Measurements from ENCODE around the gene TMEM253. TPM values are rescaled to one million over a fixed set of nuclear protein-coding genes. Genes with fewer than 3 reads are reported as not detected.

TMEM253 gene
- not detected for polyA plus RNA-seq

DNA sequence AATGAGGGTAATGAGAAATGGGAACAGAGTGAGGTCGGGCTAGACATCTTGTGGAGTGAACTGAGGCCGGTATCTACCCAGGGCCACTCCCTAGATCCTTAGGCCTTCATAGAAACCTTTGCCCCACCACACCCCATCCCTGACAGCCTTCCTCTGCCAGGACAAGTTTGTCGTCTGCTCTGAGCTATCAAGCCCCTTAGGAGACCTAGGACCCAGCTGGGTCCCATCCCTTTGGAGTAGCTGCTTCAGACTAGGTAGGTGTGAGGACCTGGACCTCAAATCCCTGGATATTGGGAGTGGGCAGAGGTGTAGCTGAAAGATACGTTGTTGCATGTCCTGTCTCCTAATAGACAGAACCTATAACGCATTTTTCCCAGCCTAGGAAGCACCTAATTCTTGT, at the start of gene TMEM253:
Gene TMEM253 (plus strand): TSS at position 136 of the 400 bp plus-strand sequence. CDS start 278 bp downstream, outside the sequence.
- Mint-ChIP-seq H3K4me3 (peak within 1 kb of the TSS; percentile 8 to 89 (median 84)), H3K9me3 (no peaks in the 10 kb centered on the region), H3K27ac (peak within 1 kb of the TSS in 1 of 6 donors; percentile 49), H3K27me3 (ENCODE audit: low read depth in 3 of 3) (peaks cover 3 to 9% (median 5%) of the 10 kb centered on the region in 3 donors), H3K4me1 (peaks cover 32 to 34% of the 10 kb centered on the region in 2 donors), H3K36me3 (no peaks in the 10 kb centered on the region)
- DNase-seq = no peak

DNA sequence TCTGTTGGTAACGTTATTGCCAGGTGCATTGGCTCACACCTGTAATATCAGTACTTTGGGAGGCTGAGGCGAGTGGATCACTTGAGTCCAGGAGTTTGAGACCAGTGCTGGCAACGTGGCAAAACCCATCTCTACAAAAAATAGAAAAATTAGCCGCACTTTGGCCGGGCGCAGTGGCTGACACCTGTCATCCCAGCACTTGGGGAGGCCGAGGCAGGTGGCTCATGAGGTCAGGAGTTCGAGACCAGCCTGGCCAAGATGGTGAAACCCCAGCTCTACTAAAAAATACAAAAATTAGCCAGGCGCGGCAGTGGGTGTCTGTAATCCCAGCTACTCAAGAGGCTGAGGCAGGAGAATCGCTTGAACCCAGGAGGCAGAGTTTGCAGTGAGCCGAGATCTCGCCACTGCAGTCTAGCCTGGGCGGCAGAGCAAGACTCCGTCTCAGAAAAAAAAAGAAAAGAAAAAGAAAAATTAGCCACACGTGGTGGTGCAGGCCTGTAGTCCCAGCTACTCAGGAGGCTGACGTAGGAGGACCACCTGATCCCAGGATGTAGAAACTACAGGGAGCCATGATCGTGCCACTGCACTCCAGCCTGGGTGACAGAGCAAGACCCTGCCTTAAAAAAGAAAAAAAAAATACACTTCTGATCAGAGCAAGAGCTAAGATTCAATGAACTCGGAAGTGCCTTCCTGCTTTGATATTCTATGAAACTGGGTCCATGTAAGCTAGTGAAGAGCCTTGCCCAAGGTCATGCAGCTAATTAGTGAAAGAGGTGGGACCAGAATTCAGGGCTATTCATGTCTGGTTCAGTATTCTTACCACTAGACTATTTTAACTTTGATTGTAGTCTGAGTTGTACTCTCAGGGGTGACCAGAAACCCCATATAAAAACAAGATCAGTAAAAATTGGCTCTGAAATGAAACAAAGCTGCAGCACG, 47.4 kb upstream of the TMEM253 start:
- Mint-ChIP-seq H3K27me3 (ENCODE audit: low read depth in 3 of 3) (peaks cover 0 to 7% (median 2%) of the 10 kb centered on the region in 3 donors), H3K36me3 (no peaks in the 10 kb centered on the region), H3K9me3 (no peaks in the 10 kb centered on the region), H3K4me1 (no peaks in the 10 kb centered on the region), H3K27ac (no peak overlapping the region), H3K4me3 (no peak overlapping the region)
- DNase-seq = no peak

DNA sequence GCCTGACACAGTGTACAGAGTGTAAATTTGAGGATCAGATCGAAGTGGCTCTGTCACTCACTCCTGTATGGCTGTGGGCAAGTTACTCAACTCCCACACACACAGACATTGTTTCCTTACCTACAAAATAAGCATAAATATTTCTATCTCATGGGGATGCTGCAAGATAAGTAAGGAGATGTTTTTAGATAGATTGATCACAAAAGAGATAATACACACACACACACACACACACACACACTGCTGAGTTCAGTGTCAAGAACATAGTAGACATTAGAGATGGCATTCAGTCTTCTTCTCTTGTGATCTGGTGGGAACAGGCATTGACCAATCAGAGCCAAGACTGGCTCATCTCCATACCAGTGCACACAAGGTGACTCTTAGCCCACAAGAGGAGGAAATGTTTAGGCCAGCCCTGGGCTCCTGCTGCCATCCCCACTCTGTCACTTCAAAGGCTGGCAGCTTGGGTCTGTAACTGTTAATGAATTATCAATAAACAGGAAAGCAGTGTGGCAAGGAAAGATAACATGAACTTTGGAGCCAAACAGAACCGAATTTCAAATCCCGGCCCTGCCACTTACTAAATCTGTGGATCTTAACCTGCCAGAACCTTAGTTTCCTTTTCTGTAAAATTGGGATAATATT, 46.6 kb upstream of the TMEM253 start:
- H3K27ac Mint-ChIP-seq = no peak overlapping the region
- H3K9me3 Mint-ChIP-seq = no peaks in the 10 kb centered on the region
- DNase-seq = no peak
- no peaks in the 10 kb centered on the region for H3K36me3 Mint-ChIP-seq
- no peaks in the 10 kb centered on the region for H3K4me1 Mint-ChIP-seq
- peaks cover 0 to 7% (median 2%) of the 10 kb centered on the region in 3 donors for H3K27me3 Mint-ChIP-seq (ENCODE audit: low read depth in 3 of 3)
- H3K4me3 Mint-ChIP-seq = no peak overlapping the region

DNA sequence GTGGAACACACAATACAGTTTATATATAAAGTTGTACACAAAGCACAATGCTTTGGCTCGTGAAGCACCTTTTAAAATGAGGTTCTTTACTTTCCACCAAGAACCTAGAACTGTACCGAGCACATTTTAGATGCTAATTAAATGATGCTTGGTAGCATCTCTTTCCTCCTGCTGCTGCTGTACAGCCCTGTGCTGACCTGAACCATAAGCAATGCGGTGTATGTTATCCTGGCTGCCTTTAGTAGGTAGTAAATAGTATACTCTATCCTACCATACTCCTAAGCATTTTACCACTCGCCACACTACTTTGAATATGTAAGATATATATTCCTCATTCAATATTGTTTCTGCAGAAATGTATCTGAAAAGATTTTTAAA, 46.1 kb upstream of the TMEM253 start:
- H3K27ac Mint-ChIP-seq = no peak overlapping the region
- no peaks in the 10 kb centered on the region for H3K4me1 Mint-ChIP-seq
- no peak overlapping the region for H3K4me3 Mint-ChIP-seq

DNA sequence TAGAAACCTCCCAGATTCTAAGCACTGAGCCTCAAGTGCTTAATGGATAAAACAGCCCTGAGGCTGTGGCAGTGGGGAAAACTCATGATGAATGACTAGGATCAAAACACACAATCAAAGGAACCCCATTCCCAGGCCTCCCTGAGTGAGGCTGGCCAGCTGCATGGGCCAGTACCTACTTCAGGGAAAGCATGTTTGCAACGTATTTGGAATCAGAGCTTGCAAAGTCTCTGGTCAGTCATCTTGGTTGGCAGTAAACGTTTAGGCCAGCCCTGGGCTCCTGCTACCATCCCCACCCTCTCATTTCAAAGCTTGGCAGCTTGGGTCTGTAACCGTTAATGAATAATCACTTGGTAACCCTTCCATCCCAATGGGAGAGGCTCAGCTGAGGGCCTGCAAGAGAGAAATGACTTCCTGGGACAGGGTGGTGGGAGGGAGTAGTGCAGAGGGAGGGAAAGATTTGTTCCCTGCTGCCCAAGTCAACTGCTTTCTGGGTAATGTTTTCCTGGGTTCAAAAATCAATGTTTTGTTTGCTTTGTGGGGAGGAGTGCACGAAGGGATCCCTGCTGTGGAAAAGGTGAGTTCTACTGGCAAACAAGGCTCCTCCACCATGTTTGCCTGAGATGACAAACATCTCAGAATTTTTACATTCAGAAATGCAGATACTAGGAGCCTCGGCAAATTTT, 45.3 kb upstream of the TMEM253 start:
- no peaks in the 10 kb centered on the region for H3K4me1 Mint-ChIP-seq
- no peaks in the 10 kb centered on the region for H3K36me3 Mint-ChIP-seq
- H3K4me3 Mint-ChIP-seq = no peak overlapping the region
- H3K9me3 Mint-ChIP-seq = no peaks in the 10 kb centered on the region
- no peak overlapping the region for H3K27ac Mint-ChIP-seq
- peaks cover 0 to 7% (median 2%) of the 10 kb centered on the region in 3 donors for H3K27me3 Mint-ChIP-seq (ENCODE audit: low read depth in 3 of 3)
- no peak for DNase-seq

More for the DNA sequence above, 46.1 kb upstream of the TMEM253 start:
- no peaks in the 10 kb centered on the region for H3K9me3 Mint-ChIP-seq
- H3K36me3 Mint-ChIP-seq = no peaks in the 10 kb centered on the region
- no peak for DNase-seq
- H3K27me3 Mint-ChIP-seq (ENCODE audit: low read depth in 3 of 3) = peaks cover 0 to 7% (median 2%) of the 10 kb centered on the region in 3 donors

DNA sequence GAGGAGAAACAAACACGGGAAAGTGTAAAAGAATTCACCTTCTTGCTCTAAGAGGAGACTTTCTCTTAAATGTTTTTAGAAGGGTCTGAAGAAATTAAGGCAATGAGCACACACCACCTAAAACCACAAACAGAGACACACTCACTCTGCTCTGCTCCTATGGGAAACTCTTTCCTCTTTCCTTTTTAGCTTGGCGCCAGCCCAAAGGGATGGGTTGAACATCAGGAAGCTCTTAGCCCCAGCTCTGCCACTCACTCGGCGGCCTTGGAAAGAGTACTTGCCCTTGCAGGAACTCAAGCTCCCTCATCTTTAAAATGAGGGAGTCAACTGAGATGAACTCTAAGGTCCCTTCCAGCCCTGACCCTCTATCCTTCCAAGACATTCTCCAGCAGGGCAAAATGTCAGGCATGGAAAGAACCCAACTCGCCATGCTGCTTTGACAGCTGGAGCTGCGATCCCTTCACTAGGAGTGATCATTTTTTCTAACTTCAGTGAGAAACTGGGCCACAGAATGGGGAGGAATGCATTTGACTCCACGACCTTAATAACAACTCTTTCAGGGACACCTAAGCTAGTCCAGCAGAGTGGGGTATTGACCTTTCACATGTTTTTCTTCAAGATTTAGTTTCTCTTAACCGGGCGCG, 44.2 kb upstream of the TMEM253 start:
- no peaks in the 10 kb centered on the region for H3K4me1 Mint-ChIP-seq
- DNase-seq = no peak
- H3K36me3 Mint-ChIP-seq = no peaks in the 10 kb centered on the region
- no peaks in the 10 kb centered on the region for H3K9me3 Mint-ChIP-seq
- H3K27ac Mint-ChIP-seq = no peak overlapping the region
- peaks cover 0 to 7% (median 2%) of the 10 kb centered on the region in 3 donors for H3K27me3 Mint-ChIP-seq (ENCODE audit: low read depth in 3 of 3)
- H3K4me3 Mint-ChIP-seq = no peak overlapping the region

DNA sequence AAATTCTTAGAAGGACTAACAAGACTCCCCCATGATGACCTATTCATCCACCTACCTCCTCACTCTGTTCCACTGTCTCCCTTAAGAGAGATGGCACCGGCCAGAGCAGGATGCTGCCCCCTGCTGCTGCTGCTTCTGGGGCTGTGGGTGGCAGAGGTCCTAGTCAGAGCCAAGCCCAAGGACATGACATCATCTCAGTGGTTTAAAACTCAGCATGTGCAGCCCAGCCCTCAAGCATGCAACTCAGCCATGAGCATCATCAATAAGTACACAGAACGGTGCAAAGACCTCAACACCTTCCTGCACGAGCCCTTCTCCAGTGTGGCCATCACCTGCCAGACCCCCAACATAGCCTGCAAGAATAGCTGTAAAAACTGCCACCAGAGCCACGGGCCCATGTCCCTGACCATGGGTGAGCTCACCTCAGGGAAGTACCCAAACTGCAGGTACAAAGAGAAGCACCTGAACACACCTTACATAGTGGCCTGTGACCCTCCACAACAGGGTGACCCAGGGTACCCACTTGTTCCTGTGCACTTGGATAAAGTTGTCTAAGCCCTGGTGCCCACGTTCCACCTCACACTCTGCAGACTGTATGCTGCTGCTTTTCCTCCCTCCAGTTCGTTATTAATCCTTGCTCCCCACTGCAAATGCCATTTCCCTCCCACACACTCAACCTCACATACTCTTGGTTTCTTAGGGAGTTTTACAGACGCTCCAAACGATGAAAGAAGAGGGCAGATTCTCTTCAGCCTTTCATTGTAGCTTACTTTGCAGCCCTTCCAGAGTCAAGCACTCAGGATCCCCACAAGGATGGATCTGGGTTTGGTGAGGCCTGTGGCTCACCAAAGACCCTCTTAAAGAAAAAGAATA, 42.8 kb upstream of the TMEM253 start, which contains the start of gene RNASE8:
Gene RNASE8 (plus strand): TSS at position 20 of the 873 bp plus-strand sequence. CDS start 71 bp downstream, at position 91.
- H3K4me1 Mint-ChIP-seq = no peaks in the 10 kb centered on the region
- DNase-seq = no peak
- no peak within 1 kb of the TSS for H3K27ac Mint-ChIP-seq
- peaks cover under 1 to 10% (median 9%) of the 10 kb centered on the region in 3 donors for H3K27me3 Mint-ChIP-seq (ENCODE audit: low read depth in 3 of 3)
- no peak within 1 kb of the TSS for H3K4me3 Mint-ChIP-seq
- no peaks in the 10 kb centered on the region for H3K36me3 Mint-ChIP-seq
- H3K9me3 Mint-ChIP-seq = no peaks in the 10 kb centered on the region

DNA sequence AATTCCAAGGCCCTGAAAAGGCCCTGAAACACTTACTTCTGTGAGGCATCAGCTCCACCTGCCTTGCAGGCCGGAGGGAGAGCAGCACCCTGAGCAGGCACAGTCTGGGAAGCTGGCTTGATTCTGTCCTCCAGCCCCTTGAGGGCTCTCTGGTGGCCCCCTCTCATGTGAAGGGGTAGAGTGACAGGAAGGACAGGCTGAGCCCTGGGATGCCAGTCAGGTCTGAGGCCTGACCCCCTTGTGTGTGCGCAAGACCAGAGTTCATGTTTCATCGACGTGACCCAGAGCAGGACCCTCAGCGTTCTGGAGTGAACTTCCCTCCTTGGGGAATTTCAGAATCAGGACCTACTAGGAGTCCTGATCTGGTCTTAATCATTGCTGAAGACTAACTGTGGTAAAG, 42.0 kb upstream of the TMEM253 start:
- H3K9me3 Mint-ChIP-seq = no peaks in the 10 kb centered on the region
- no peak for DNase-seq
- no peaks in the 10 kb centered on the region for H3K36me3 Mint-ChIP-seq
- no peak overlapping the region for H3K4me3 Mint-ChIP-seq
- H3K4me1 Mint-ChIP-seq = no peaks in the 10 kb centered on the region
- H3K27ac Mint-ChIP-seq = no peak overlapping the region
- peaks cover 2 to 17% (median 8%) of the 10 kb centered on the region in 3 donors for H3K27me3 Mint-ChIP-seq (ENCODE audit: low read depth in 3 of 3)

DNA sequence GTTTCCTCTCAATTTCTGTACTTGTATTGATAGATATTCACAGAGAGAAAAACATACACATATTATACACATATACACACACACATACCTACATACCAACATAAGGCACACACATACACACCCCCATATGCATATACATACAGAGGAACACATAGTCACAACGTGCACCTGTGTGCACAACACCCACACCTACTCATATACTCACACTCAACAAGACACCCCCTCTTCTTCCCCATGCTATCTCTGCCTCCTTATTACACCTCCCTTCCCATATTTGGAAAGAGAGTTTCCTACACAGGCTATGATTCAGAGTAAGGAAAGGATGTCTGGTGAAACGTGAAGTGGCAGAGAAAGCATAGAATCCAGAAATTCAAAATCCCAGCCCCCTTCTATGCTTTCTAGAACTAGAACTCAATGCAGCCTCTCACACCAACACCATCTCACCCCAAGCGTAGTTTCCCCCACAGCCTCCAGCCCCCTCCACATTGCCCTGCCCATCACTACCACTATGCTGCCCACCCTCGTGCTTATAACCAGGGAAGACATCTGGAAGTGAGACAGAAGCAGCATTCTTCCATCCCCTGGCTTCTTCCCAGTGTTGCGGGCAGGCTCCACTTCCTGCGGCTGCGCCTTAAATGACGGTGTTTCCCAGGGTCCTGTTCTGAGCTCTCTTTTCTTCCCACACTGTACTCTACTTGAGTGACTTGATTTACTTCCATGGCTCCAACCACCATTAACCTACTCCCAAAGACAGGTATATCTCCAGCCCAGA, 40.8 kb upstream of the TMEM253 start:
- no peak overlapping the region for H3K4me3 Mint-ChIP-seq
- no peak for DNase-seq
- peaks cover 2 to 22% (median 8%) of the 10 kb centered on the region in 3 donors for H3K27me3 Mint-ChIP-seq (ENCODE audit: low read depth in 3 of 3)
- H3K4me1 Mint-ChIP-seq = no peaks in the 10 kb centered on the region
- H3K27ac Mint-ChIP-seq = no peak overlapping the region
- H3K9me3 Mint-ChIP-seq = no peaks in the 10 kb centered on the region
- no peaks in the 10 kb centered on the region for H3K36me3 Mint-ChIP-seq

DNA sequence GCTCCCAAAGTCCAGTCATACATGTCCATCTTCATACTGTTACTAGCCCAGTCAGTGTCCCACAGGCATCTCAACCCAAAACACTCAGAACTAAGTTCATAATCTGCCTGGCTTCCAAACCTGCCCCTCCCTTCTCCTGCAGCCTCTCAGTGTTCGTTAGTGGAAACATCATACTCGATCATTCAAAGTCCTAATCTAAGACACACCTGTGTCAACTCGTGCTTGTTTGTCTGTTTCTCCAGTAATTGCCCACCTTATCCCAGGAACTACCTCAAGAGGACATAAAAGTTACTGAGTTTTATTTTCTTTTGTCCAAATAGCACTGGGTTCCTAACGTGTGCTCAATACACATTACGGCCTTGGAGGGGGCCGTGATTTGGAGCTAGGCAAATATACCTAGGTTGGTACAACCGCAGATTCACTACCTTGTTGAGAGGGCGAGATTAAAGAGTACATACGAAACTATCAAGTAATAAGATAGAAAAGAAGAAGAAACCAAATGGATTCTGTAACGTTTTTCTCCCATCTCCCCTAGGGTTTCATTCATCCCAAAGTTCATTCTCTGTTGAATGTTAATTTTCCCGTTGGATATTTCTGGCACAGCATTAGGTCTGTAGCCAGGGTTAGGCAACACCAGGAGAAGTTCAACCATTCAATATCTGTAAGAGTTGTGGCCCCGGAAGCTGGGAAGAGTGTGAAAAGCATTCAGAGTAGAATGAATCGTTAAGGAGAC, 40.1 kb upstream of the TMEM253 start:
- Mint-ChIP-seq H3K4me3 (no peak overlapping the region), H3K9me3 (no peaks in the 10 kb centered on the region), H3K27me3 (ENCODE audit: low read depth in 3 of 3) (peaks cover 8 to 25% (median 11%) of the 10 kb centered on the region in 3 donors), H3K36me3 (no peaks in the 10 kb centered on the region), H3K4me1 (no peaks in the 10 kb centered on the region), H3K27ac (no peak overlapping the region)
- no peak for DNase-seq

DNA sequence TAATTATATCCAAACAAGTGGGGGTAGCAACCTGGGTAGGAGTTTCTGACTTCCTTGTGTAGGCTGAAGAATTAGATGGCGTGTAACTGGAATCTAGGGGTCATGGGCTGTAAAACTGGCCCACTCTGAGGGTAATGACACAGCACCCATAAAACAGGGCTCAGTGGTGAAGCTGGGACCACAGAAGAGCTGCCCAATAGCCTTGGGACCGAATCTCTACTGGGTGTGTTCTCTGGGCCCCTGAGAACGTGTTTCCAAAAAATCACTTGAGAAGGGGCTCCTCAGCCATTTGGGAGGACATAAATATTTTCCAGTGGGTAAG, 39.6 kb upstream of the TMEM253 start:
- no peak overlapping the region for H3K4me3 Mint-ChIP-seq
- H3K4me1 Mint-ChIP-seq = no peaks in the 10 kb centered on the region
- DNase-seq = no peak
- no peaks in the 10 kb centered on the region for H3K36me3 Mint-ChIP-seq
- H3K27ac Mint-ChIP-seq = no peak overlapping the region
- no peaks in the 10 kb centered on the region for H3K9me3 Mint-ChIP-seq
- H3K27me3 Mint-ChIP-seq (ENCODE audit: low read depth in 3 of 3) = peaks cover 8 to 25% (median 11%) of the 10 kb centered on the region in 3 donors

DNA sequence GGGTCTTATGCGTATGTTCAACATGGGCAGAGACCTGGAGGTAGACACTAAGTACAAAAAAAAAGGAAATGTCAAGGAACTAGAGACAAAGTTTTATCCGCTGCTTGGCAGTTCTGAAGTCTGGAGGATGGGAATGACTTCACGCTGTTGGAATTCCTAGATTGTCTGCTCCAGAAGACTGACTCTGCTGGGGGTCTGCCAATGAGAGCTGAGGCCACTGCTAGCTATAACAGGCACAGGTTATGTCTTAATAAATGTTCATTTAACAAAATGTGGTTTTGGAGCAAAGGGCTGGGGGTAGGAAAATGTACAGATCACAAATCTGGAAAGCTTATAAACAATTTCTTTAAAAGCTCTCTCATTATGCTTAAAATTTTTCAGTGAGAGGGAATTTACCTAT, 37.4 kb upstream of the TMEM253 start:
- Mint-ChIP-seq H3K4me3 (no peak overlapping the region), H3K9me3 (no peaks in the 10 kb centered on the region), H3K4me1 (peaks cover 2 to 3% of the 10 kb centered on the region in 2 donors), H3K36me3 (no peaks in the 10 kb centered on the region), H3K27me3 (ENCODE audit: low read depth in 3 of 3) (peaks cover 7 to 25% (median 20%) of the 10 kb centered on the region in 3 donors), H3K27ac (no peak overlapping the region)
- no peak for DNase-seq

All from immature natural killer cell (primary cell).